DMS153 treated with DMSO at 0.1 percent for 48 hours (cell line): ENCODE measurements around the gene SLIT3.
"Not testable (repeated sequence)": the region's sequence is repeated elsewhere in the genome, so short reads cannot be mapped to it uniquely, and the experiment has no call there.

ENCODE experiments used
- DNase-seq: peaks from one replicate; lab custom pipeline; 2025; ENCODE audit not compliant: unreplicated experiment; lab: John Stamatoyannopoulos, UW

SLIT3 gene

DNA sequence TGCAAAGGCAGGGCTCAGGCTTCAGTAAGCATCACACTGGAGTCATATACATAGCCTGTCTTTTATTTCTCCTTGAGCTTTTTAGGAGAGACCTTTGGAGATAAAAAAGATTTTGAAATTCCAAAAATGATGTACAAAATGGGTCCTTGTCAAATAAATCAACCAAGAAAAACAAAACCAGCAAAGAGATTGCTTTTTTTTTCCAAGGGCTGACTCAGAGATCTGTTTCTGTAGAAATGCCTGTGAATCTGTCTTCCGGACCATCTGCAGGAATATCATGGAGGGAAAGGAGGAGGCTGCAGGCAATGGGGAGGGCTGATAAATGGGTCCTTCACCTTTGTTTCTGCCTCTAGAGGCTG lies 77.4 kb downstream of the SLIT3 start:
- DNase-seq: no peak

DNA sequence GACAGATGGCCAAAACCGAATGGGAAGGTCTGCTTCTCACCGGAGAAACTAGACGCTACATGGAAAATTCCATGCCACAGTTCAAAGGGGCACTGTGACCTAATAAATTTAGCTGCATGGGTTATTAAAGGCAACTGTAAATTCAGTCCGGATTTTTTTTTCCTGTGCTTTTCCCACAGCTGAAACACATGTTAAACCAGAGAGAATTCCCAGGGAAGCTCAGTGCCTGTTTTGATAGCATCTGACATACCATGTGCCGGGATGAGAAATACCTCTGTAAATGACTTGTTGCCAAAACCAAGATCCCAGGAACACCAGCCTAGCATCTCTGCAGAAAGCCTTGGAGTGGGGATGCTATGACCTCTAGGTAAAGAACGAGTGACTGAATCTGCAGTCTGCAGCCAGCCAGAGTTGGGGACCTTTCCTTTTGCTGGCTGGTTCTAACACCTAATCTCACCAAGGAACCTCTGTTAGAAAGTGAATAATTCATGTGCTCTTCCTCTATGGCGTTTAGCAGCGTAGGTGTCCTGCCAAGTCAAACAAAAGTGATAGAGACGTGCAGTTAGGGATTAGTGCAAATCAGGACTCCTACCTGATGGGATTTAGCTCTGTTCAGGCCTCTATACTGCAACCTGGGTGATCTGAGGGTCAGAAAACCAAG lies 77.9 kb downstream of the SLIT3 start:
- no peak for DNase-seq

DNA sequence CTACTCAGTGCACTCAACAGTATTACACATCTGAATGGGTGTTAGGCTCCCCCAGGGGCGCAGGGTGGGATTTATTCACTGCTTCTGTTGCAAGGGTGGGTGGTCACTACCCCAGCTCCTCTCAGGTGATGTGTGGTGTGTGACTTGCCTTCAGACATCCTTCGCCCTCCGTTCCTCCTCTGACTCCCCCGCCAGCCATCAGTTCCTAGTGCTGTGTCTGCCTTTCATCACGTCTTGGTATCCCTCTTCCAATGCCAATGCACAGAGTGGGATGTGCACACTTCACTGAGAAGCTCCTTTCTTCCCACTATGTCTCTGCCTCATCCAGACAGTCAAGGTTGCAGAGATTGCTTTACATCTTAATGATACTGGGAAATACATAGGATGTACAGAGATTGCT lies 79.4 kb downstream of the SLIT3 start:
- DNase-seq: no peak

DNA sequence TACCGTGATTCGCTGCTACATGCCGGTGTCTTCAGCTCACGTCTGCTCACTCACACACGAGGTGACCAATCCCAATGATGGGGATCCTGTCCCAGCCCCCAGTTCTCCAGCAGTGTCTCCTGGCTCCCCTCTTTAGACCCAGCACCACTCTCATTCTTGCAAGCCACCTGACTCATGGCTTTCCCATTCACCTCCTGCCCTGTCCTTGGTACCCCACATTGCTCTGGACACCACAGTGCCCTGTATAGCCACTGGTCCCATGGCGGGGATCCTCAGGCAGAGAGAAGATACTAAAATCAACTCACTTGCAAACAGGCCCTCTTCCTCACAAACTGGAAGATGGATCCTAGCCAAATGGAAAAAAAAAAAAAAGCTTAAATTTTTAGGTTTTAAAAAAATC lies 81.0 kb downstream of the SLIT3 start:
- no peak for DNase-seq

DNA sequence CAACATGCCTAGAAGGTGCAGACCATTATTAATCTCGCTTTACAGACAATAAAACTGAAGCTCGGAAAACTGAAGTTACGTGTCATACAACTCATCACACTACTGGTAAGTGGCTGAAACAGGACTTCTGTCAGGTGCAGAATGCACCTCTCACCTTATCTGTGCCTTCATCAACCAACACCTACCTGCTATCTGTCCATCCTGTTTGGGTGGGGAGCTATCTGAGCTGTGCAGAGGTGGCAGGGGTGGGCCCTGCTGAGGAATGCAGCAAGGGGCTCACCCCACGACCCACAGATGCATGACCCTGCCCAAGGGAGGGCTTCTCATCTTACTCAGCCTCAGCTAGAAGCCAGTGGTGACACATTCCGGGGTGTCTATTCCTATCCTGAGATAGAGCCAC lies 81.6 kb downstream of the SLIT3 start:
- DNase-seq: no peak

DNA sequence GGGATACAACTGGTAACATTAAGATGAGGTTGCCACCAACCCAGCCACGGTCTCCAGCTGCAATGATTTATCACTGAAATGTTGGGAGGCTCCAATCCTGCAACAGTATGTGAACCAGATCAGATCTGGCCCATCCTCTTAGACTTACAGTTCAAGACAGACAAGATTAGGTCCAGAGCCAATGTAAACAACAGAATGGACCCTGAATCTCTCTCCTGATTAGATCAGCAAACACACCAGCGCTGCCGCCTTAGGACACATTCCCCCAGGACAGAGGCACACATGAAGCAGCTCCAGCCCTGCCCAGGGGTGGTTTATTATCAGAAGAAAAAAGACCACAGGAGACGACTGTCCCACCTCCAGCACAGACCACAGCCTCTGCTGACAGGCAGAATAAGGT lies 82.1 kb downstream of the SLIT3 start:
- DNase-seq: no peak

DNA sequence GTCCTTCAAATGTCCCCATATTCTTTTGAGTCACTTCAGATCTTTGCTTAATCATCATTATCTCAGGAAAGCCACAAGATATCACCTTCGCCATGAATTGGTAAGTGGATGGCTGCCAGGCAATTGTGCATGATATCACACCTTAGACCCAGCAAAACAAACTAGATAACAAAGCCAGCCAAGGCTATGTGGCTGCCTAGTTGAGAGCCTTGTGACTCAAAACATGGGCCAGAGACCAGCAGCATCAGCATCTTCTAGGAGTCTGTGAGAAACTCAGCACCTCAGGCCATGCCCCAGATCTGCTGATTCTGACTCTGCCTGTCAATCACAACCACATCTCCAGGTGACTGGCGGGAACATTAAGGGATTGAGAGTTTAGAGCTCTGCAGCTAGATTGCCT lies 82.8 kb downstream of the SLIT3 start:
- DNase-seq: no peak

DNA sequence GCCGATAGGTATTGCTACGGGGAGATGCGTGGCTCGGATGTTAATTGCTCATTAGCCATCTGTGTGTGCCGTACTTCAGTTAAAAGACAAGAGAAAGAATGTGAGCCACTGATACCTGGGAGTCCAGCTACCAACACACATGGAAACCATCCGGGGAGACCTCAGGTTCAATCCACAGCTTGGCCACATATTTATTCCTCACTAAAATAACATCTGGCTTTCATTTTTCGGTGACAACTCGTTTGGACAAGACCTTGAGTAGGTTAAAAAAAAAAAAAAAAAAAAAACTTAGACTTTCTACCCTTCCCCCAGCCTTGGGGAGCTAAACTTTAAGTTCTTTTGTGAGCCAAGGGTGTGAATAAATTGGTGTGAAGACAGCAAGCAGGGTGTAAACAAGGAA lies 84.1 kb downstream of the SLIT3 start:
- DNase-seq: no peak

DNA sequence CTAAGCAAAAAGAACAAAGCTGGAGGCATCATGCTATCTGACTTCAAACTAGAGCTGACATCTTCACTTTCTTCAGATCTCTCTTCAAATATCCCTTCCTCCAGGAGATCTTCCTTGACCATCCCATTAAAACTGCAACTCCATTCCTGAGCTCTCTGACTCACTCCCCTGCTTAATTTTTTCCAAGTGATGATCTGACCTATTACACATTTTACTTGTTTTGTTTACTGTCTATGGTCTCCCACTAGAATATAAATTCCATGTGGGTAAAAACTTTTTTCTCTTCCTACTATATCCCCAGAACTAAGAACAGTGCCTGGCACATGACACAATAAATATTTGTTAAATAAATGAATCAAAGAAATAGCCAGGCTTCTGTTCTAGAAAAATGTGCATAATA lies 87.5 kb downstream of the SLIT3 start:
- DNase-seq: no peak

DNA sequence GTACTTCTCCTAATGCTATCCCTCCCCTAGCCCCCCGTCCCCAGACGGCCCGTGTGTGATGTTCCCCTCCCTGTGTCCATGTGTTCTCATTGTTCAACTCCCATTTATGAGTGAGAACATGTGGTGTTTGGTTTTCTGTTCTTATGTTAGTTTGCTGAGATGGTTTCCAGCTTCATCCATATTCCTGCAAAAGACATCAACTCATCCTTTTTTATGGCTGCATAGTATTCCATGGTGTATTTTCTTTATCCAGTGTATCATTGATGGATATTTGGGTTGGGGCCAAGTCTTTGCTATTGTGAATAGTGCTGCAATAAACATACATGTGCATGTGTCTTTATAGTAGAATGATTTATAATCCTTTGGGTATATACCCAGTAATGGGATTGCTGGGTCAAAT lies 89.2 kb downstream of the SLIT3 start:
- not testable (repeated sequence) for DNase-seq

DNA sequence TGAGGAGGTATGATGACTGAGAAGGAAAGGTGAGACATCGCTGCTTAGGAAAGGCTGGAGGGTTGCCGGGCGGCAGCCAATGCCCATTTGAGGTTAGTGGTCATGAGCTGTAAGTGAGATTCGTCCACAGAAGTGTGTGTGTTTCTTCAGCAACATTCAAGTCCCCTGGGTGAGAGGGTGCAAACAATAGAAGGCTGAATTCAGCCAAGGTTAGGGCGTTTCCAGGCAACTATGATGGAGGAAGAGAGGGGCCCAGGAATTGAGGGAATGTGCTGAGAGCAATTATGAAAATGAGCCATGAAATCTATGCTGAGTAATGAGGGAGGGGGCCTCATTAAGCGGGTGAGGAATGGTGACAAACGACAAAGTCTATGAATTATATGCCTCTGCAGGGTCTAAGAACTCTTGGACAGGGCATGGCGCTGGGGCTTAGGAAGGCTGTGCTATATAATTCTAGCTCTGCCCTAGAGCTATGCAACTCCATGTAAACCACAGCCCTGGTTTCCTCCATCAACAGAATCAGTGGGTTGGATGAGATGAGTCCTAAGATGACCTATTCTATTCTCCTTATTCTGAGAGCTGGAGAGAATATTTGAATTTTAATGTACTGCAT lies 96.0 kb downstream of the SLIT3 start:
- DNase-seq: no peak

DNA sequence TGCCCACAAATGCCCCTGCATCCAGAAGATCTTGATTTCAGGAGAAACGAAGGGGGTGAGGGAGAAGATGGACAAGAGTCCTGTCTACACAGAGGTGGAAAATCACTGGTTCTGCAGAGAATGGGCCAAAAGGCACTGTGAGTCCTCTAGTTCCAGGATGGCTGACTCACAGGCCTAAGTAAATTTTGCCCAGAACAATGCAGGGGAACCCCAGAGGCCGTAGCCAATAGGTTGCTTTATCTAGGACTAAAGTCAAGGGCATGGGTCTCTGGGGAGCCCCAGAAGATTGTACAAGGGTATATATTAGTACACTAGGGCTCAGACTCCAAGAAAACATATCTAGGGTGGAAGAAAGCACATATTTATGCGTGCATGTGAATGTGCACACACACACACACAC lies 98.0 kb downstream of the SLIT3 start:
- no peak for DNase-seq

DNA sequence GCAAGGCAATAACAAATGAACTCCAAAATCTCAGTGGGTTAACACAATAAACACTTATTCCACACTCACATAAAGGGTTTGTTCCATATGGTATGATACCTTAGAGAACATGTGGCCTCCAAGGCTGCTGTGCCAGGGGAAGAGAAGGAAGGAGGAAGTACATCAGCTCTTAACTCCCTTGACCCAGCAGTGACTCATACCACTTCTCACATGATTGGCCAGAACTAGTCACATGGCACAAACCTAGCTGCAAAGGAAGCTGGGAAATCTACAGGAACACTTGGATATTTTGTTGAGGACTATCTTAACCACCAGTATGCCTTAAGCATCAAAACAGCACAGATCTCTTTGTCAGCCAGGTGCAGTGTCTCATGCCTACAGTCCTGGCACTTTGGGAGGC lies 99.3 kb downstream of the SLIT3 start:
- no peak for DNase-seq

DNA sequence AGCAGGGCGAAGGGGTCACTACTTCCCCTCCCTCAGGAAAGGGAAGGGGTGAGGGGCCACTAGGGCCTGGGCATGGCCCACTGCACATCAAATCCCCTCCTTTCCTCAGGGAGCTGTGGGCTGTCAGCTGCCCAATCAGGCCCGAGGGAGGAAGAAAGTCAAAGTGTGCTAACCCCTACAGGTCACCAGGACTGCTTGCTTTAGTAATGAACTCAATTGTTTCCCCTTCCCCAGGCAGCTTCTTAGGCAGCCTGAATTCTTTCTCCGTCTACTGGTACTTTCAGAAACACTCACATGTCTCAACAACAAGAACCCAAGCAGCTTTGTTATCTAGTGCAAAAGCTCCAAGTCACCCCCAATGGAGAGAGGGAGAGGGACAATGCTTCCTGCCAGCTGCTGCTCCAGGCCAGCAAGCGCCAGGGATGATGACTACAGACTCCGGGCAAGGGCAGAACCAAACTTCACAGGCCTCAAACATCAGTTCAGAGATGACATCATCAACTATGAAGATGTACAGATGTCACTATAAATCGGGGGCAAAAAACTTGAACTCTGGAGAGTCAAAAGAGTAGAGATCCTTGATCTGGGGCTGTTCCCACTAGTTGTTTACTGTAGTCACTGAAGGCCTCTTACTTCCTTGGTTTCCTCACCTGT lies 100.7 kb downstream of the SLIT3 start:
- DNase-seq: no peak

DNA sequence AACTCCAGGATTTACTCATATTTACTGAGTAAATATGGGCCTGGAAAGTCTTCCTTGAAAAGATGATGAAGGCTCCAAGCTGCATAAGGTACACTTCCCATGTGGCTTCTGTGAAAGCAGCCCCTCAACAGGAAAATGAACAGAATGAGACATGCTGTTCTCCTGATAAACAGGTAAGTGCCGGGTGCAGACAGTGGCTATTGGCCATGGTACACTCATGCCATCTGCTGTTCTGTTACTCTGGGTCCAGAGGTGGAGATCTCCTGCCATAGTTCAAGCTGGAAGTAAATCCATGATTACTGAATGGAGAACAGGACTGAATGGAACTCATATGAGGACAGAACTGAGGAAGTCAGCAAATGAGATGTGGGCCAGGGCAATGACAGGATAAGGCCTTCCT lies 103.6 kb downstream of the SLIT3 start:
- DNase-seq: no peak

DNA sequence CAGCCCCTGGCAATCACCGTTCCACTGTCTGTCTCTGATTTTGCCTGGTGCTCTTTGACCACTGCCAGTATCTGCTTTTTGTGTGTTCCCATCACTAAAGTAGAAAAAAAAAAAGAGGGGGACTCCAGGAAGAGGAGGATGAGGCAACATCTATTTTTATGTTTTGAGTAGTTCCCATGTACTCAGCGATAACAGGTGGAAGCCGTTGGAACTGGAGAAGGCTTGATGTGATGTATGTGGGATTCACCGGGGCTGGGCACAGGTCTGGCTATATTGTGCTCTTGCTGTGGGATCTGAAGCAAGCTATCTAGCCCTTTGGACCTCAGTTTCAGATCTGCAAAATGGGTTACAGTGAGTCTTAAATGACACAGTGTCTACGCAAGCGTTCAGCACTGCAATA lies 104.9 kb downstream of the SLIT3 start:
- DNase-seq: no peak

DNA sequence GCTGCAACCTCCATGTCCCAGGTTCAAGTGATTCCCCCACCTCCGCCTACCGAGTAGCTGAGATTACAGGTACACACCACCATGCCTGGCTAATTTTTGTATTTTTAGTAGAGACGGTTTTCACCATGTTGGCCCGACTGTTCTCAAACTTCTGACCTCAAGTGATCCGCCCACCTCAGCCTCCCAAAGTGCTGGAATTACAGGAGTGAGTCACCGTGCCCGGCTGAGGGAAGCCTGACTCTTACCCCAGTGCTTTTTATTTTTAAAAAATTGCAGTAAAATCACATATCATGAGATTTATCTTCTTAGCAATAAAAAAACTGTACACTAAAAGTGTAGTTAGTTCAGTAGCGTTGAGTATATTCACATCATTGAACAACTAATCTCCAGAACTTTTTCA lies 105.3 kb downstream of the SLIT3 start:
- DNase-seq: no peak

DNA sequence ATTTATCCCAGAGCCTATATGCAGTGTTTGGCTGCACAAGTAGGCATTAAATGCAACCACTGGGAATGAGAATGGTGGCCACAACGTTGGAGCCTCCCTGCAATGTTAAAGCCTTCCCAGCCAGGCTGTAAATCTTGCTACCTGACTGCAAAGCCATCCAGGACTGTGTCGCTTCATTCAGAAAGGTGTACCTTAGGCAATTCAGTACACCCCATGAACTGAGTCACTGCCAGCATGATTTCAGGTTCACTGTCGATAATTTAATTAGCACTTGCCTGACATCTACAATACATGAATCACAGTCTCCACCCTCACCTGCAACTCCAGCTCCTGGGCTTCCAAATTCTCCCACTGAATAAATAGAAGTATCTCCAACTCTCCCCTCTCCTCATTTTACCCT lies 108.4 kb downstream of the SLIT3 start:
- DNase-seq: no peak

DNA sequence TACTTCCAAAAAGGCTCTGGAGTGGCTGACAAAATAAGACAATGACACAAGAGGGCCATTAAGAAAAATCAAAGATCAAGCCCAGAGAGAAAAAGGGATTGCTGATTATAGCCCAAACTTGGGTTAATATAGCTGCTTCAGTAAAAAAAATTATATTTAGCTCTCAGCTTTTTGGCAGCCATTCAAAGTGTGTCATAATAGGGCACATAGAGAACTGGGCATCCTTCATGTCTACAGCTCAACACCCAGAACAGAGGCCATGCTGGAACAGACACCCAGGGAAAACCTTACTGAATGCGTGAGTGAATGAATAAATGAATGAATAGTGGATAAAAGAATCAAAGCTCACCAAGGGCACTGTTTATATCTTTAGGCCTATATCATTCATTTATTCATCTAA lies 110.1 kb downstream of the SLIT3 start:
- DNase-seq: no peak

DNA sequence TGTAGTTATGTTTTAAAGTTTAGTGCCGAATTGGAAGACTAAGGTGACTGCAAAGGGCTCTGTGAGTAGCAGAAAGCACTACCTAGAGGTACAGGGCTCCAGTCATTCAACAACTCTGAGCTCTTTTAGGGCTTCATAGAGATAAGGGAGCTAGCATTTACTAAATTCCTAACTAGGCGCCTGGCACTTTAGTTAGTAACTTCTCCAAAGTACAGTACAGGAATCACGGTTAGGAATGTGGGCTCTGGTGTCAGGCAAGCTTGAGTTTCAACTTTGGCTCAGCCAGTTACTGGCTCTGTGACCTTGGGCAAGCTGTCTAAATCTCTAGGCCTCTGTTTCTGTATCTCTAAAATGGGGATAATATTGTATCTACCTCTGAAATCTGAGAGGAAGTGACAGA lies 115.3 kb downstream of the SLIT3 start:
- DNase-seq: no peak

DNA sequence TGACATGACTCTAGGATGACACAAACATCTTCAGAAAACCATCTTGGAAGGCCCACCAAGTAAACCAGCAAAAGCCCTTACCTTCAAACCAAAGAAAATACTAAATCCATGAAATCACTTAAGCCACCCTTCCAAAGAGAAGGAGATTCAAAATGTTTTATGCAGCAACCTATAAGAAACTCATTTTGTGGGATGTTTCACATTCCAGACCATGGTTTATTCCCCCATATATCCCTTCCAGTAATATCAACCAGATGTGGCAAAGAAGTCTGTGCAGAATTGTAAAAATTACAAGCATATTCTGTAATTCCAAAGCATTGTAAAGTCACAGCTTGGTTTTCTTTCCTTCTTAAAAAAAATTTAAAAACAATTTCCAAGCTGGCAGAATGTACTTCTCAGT lies 117.4 kb downstream of the SLIT3 start:
- DNase-seq: no peak

DNA sequence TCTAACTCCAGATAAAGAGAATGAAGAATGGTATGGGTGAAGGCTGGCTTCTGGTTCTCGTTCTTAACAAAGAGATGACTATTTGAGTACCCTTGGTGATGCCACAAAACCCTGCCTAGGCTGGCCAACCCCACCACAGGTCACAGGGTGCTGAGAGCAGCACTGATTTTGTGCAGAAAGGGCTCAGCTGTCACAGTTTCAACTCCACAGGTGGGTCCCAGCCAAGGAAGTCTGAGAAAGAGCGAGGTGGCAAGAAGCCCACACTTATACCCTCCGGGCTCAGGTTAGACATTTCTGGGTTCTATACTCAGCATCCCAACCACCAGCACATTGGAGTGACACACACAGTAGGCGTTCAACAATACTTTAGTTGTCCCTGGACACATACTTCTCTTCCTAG lies 118.1 kb downstream of the SLIT3 start:
- DNase-seq: no peak

DNA sequence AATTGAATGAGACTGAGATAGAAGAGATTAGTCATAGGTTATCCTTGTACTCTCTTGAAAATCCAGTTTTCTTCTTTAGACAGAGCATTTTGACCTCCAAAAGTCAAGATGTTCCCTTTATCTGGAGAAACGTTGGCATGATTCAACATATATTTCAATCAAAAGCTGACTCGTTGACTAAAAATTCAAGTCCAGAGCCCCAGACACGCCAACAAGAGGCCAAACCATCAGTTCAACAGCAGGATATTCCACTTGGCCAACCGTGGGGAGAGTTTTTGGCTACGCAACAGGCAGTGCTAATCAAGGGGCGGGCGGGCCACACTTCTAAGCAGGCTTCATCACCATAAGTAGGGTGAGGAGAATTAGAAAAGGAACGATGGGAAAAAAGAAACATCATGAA lies 119.1 kb downstream of the SLIT3 start:
- DNase-seq: no peak
